Activated effector memory CD4-positive, alpha-beta T cell treated with Interleukin-2 at 50 U/mL for 16 hours (primary cell): ENCODE data around the gene GFER.

Experiments
- DNase-seq: peaks from one replicate; pipeline ENCODE4 v3.0.0-alpha.2; 2020

GFER gene

GRCh38 chr16:1975432-1976215, 8.4 kb upstream of the GFER start:
- no peak for DNase-seq

- DNase-seq: no peak
Observed at GRCh38 chr16:1976216-1976520, 7.8 kb upstream of the GFER start.

- DNase-seq: no peak
Observed at GRCh38 chr16:1976951-1977874, 6.8 kb upstream of the GFER start.

GRCh38 chr16:1977875-1978268, 6.1 kb upstream of the GFER start:
- DNase-seq: no peak

GRCh38 chr16:1978476-1979120, 5.4 kb upstream of the GFER start:
- DNase-seq: no peak

- no peak for DNase-seq
Observed at GRCh38 chr16:1979271-1980029, 4.5 kb upstream of the GFER start.

GRCh38 chr16:1980030-1980769, 3.8 kb upstream of the GFER start:
- no peak for DNase-seq

GRCh38 chr16:1980770-1981087, 3.3 kb upstream of the GFER start:
- DNase-seq: no peak

GRCh38 chr16:1981398-1981836, 2.6 kb upstream of the GFER start, which contains the start of gene NOXO1:
Gene NOXO1, minus strand, starts transcription at chr16:1981469. Its CDS starts 290 bp downstream, at chr16:1981179.
- DNase-seq: no peak

GRCh38 chr16:1982013-1982433, 2.0 kb upstream of the GFER start:
- no peak for DNase-seq

GRCh38 chr16:1982991-1983543, 926 bp upstream of the GFER start:
- no peak for DNase-seq

GRCh38 chr16:1984347-1985225, 593 bp downstream of the GFER start:
- no peak for DNase-seq

GRCh38 chr16:1985466-1986150, 1.6 kb downstream of the GFER start:
- DNase-seq: no peak

GRCh38 chr16:1987198-1987597, 3.2 kb downstream of the GFER start:
- no peak for DNase-seq

- DNase-seq: no peak
Observed at GRCh38 chr16:1989209-1990100, 5.5 kb downstream of the GFER start, which contains the start of gene SYNGR3. Gene SYNGR3, plus strand, starts transcription at chr16:1989970. Its CDS starts 133 bp downstream, at chr16:1990103.

GRCh38 chr16:1990101-1990350, 6.0 kb downstream of the GFER start:
- DNase-seq: no peak

- DNase-seq: peak; percentile 10
Observed at GRCh38 chr16:1990351-1991134, 6.5 kb downstream of the GFER start.

- peak; percentile 33 for DNase-seq
Observed at GRCh38 chr16:1991135-1991551, 7.2 kb downstream of the GFER start.
